Measurements from ENCODE around the gene IL11.
"Not testable (repeated sequence)": the region's sequence is repeated elsewhere in the genome, so short reads cannot be mapped to it uniquely, and the experiment has no call there.

Gene IL11

GRCh38 chr19:55370305-55370988 is at the start of gene IL11:
IL11 (minus strand) TSS chr19:55370463; CDS start chr19:55370310, 153 bp downstream.
- DNase-seq, result no peak

GRCh38 chr19:55419624-55420236 is 49.5 kb upstream of the IL11 start:
- DNase-seq, result no peak

- no peak for DNase-seq
Observed at GRCh38 chr19:55419103-55419502, 48.8 kb upstream of the IL11 start.

GRCh38 chr19:55418185-55418584 is 47.9 kb upstream of the IL11 start:
- DNase-seq, result peak; percentile 52

GRCh38 chr19:55410168-55410567 is 39.9 kb upstream of the IL11 start:
- DNase-seq, result no peak

GRCh38 chr19:55409179-55409578 is 38.9 kb upstream of the IL11 start:
- DNase-seq, result not testable (repeated sequence)

- DNase-seq, result no peak
Observed at GRCh38 chr19:55408533-55408872, 38.2 kb upstream of the IL11 start.

GRCh38 chr19:55407800-55408532 is 37.7 kb upstream of the IL11 start:
- peak; percentile 94 for DNase-seq

- DNase-seq, result not testable (repeated sequence)
Observed at GRCh38 chr19:55407550-55407799, 37.2 kb upstream of the IL11 start, which contains the start of gene UBE2S. UBE2S (minus strand) TSS chr19:55407788; CDS start chr19:55407589, 199 bp downstream.

GRCh38 chr19:55406826-55407549 is 36.7 kb upstream of the IL11 start:
- DNase-seq, result no peak

- DNase-seq, result no peak
Observed at GRCh38 chr19:55406091-55406825, 36.0 kb upstream of the IL11 start.

- no peak for DNase-seq
Observed at GRCh38 chr19:55405638-55406037, 35.4 kb upstream of the IL11 start.

GRCh38 chr19:55402509-55402908 is 32.2 kb upstream of the IL11 start:
- DNase-seq, result no peak

- not testable (repeated sequence) for DNase-seq
Observed at GRCh38 chr19:55401390-55401789, 31.1 kb upstream of the IL11 start.

- no peak for DNase-seq
Observed at GRCh38 chr19:55400281-55401087, 30.2 kb upstream of the IL11 start.

- DNase-seq, result no peak
Observed at GRCh38 chr19:55398200-55398925, 28.1 kb upstream of the IL11 start.

GRCh38 chr19:55392820-55393761 is 22.8 kb upstream of the IL11 start:
- DNase-seq, result no peak

GRCh38 chr19:55391702-55392615 is 21.7 kb upstream of the IL11 start:
- DNase-seq, result no peak

- DNase-seq, result no peak
Observed at GRCh38 chr19:55391191-55391670, 21.0 kb upstream of the IL11 start.
